NCI-H146 treated with DMSO at 0.1 percent for 48 hours (cell line): ENCODE measurements around the gene TPI1.
A peak's percentile ranks its signal among the peaks of the same experiment; 100 is the strongest.

Source experiments
- DNase-seq: peaks from one replicate; lab custom pipeline; 2025; ENCODE audit not compliant: unreplicated experiment; lab: John Stamatoyannopoulos, UW

Gene TPI1

GRCh38 chr12:6828781-6829535, 38.4 kb upstream of the TPI1 start:
- peak; percentile 45 for DNase-seq

- no peak for DNase-seq
Observed at GRCh38 chr12:6829536-6830220, 37.7 kb upstream of the TPI1 start.

DNA sequence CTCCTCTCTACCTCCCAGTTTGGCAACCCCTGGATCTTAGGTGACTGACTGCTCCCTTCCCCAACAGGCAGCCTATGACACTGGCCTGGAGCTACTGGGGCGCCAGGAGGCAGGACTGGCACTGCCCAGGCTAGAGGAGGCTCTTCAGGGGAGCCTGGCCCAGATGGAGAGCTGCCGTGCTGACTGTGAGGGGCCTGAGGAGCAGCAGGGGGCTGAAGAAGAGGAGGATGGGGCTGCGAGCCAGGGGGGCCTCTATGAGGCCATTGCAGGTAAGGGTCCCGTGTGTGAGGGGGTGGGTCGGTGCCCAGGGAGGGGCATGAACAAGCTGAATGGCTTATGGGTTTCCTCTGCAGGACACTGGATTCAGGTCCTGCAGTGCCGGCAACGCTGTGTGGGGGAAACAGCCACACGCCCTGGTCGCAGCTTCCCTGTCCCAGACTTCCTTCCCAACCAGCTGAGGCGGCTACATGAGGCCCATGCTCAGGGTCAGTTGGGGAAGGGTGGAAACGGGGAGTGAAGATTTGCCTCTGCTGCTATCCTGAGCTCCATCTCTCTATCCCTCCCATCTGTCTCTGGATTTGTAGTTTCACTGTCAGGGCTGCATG, 36.9 kb upstream of the TPI1 start:
- no peak for DNase-seq

- no peak for DNase-seq
Observed at GRCh38 chr12:6830999-6831398, 36.3 kb upstream of the TPI1 start.

- DNase-seq = no peak
Observed at GRCh38 chr12:6831450-6831995, 35.8 kb upstream of the TPI1 start.

- no peak for DNase-seq
Observed at GRCh38 chr12:6832125-6832524, 35.2 kb upstream of the TPI1 start.

DNA sequence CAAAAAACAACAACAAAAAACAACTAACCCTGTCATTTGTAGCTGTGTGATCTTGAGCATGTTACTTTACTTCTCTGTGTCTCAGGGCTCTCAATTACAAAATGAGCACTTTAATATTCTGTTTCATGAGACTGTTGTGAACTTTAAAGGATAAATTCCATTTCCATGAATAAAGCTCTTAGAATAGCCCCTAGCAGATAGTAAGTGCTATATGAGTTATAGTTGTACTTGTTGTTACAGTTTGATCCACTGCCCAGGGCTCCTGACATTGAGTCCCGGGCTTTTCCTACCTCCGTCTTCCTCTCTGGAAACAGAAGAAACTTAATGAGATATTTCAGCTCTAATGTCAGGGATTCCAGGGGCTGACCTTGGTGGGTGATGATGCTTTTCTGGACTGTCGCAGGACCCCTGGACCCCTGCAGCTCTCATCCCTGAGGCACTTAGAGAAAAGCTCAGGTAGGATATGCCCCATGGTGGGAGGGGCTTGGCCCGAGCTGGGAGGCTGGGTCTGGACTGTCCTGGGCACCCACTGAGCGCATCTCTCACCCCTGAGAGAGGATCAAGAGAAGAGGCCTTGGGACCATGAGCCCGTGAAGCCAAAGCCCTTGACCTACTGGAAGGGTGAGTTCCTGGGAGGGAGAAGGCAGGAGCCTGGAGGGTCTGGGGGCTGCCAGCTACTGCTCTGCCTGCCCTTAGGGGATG, 34.0 kb upstream of the TPI1 start:
- no peak for DNase-seq

DNA sequence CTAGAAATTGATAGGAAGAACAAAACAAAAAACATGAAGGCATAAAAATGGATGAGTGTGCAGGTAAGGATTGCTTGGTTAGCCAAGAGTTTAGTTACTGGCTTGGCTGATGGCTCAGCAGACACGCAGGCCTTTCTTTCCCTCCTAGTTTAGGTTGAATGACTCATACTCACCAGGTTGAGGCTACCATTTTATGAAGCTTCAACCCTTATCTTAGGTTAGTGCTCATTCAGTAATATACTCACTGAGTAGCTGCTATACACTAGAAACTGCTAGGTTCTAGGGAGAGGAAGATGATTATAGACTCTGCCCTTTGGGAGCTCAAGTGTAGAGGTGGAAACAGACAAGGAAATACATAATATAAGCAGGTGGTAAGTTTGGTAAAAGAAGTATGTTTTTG, 33.1 kb upstream of the TPI1 start:
- no peak for DNase-seq

GRCh38 chr12:6834873-6835272, 32.5 kb upstream of the TPI1 start:
- no peak for DNase-seq

- no peak for DNase-seq
Observed at GRCh38 chr12:6836851-6837250, 30.5 kb upstream of the TPI1 start.

GRCh38 chr12:6837370-6838060, 29.8 kb upstream of the TPI1 start:
- no peak for DNase-seq

DNA sequence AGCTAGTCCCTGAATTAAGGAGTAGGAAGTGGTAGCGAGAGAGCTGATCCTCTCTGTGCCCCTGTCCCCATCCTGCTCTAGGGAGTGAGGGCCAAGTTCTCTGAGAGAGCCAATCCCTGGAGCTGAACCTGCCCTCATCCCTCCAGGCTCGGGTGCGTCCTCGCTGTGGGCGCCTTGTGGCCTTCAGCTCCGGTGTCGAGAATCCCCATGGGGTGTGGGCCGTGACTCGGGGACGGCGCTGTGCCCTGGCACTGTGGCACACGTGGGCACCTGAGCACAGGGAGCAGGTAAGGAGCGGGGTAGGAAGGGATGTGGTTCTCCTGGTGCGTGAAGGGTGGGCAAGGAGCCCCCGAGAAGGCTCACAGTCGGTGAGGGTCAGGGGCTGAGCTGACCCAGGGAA, 28.5 kb upstream of the TPI1 start:
- DNase-seq = no peak

- DNase-seq = peak; percentile 13
Observed at GRCh38 chr12:6839482-6840201, 27.7 kb upstream of the TPI1 start.

- no peak for DNase-seq
Observed at GRCh38 chr12:6840330-6840729, 27.0 kb upstream of the TPI1 start.

GRCh38 chr12:6840761-6841515, 26.4 kb upstream of the TPI1 start, which contains the start of gene GNB3:
GNB3 (plus strand) TSS chr12:6840925; CDS start chr12:6841288, 363 bp downstream.
- DNase-seq = no peak

- no peak for DNase-seq
Observed at GRCh38 chr12:6842075-6842474, 25.3 kb upstream of the TPI1 start.

DNA sequence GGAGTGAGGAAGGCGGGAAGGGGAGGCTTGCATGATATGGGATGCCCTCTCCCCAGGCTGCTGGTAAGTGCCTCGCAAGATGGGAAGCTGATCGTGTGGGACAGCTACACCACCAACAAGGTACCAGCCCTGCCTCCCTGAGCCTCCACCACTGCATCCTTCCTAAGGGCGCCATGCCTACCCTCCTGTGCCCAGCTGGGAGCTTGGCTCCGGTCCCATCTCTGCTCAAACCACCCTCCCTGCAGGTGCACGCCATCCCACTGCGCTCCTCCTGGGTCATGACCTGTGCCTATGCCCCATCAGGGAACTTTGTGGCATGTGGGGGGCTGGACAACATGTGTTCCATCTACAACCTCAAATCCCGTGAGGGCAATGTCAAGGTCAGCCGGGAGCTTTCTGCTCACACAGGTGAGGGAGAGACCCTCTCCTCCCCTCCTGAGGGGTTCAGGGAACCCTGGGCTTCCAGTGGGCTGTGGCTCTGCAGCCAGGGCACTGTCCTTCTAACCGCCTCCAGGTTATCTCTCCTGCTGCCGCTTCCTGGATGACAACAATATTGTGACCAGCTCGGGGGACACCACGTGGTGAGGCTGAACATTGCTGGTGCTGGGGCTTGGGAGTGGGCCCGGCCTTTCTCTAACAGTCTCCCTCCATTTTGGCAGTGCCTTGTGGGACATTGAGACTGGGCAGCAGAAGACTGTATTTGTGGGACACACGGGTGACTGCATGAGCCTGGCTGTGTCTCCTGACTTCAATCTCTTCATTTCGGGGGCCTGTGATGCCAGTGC, 24.0 kb upstream of the TPI1 start:
- DNase-seq = no peak

GRCh38 chr12:6845395-6845794, 21.9 kb upstream of the TPI1 start:
- no peak for DNase-seq
